HG03196 (cell line): ENCODE data around the gene TMIGD2.
A peak's percentile ranks its signal among the peaks of the same experiment; 100 is the strongest.
"Not testable (repeated sequence)": the region's sequence is repeated elsewhere in the genome, so short reads cannot be mapped to it uniquely, and the experiment has no call there.

Source experiments
- ATAC-seq: cut with Tn5 transposase; IDR thresholded peaks from one replicate; pipeline ENCODE4 v1.9.1; 2021; ENCODE audit not compliant: unreplicated experiment

TMIGD2 gene

GRCh38 chr19:4302243-4302640 is at the start of gene TMIGD2:
Gene TMIGD2 (minus strand): TSS chr19:4302389. CDS start chr19:4302385, 4 bp downstream.
- ATAC-seq: no peak

GRCh38 chr19:4350726-4351125 is 48.5 kb upstream of the TMIGD2 start:
- no peak for ATAC-seq

- ATAC-seq: no peak
These were observed 47.9 kb upstream of the TMIGD2 start for GRCh38 chr19:4350111-4350510.

GRCh38 chr19:4349225-4349624 is 47.0 kb upstream of the TMIGD2 start:
- not testable (repeated sequence) for ATAC-seq

DNA sequence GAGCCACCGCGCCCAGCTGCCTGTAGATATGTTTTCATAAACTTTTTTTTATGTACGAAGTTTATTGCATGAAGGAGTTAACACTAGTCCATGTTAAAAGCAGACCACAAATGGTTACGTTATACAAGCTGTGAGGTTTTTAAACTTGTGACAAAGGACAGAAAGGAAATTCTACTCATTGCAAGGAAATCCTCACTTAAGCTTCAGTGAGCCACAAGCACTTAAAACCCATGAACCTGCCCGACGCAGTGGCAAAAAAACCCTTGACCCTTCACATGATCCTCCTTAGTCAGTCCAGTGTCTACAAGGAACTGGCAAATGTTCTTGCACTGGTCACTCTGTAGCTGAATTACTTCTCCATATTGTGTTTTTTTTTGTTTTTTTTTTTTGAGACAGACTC is 45.3 kb upstream of the TMIGD2 start:
- no peak for ATAC-seq

DNA sequence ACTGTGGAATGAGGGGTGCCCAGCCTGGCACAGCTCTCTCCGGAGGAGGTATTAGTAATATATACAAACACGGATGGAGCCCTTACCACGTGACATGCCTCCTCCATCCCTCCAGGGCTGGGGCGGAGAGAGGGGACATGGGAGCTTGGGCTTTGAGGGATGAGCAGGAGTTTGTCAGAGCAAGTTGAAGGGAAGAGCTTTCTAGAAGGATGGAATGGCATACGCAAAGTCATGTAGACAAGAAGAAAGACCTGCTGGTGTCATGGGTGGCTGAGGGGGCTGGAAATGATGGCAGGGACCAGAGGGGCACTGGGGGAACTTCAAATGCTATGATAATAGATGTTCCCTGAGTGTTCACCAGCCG is 43.8 kb upstream of the TMIGD2 start:
- no peak for ATAC-seq

DNA sequence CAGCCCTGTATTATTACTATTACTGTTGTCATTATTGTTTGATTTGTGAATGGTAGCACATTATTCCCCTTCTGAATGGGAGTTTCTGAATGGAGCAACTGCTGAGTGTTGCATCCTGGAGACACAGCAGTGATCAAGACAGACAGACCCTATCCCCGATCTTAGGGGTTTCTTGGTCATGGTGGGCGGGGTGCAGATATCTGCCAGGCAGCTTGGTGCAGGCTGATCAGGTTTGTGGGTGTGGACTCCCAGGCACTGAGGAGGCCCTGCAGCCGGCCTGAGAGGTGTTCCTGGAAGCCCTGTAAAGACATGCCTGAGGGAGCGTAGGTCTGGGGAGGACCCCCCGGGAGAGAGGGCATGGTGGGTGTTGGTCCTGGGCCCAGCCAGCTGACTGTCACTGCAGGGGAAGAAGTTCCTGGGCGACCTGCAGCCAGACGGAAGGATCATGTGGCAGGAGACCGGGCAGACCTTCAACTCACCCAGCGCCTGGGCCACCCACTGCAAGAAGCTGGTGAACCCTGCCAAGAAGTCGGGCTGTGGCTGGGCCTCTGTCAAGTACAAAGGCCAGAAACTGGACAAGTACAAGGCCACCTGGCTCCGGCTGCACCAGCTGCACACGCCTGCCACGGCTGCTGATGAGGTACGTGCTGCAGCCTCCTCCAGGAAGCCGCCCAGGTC is 43.3 kb upstream of the TMIGD2 start:
- ATAC-seq: no peak

- ATAC-seq: peak; percentile 47
These were observed 41.5 kb upstream of the TMIGD2 start, which contains the start of gene MPND for GRCh38 chr19:4343370-4344307. Gene MPND (plus strand): TSS chr19:4343562. CDS start chr19:4343594, 32 bp downstream.

DNA sequence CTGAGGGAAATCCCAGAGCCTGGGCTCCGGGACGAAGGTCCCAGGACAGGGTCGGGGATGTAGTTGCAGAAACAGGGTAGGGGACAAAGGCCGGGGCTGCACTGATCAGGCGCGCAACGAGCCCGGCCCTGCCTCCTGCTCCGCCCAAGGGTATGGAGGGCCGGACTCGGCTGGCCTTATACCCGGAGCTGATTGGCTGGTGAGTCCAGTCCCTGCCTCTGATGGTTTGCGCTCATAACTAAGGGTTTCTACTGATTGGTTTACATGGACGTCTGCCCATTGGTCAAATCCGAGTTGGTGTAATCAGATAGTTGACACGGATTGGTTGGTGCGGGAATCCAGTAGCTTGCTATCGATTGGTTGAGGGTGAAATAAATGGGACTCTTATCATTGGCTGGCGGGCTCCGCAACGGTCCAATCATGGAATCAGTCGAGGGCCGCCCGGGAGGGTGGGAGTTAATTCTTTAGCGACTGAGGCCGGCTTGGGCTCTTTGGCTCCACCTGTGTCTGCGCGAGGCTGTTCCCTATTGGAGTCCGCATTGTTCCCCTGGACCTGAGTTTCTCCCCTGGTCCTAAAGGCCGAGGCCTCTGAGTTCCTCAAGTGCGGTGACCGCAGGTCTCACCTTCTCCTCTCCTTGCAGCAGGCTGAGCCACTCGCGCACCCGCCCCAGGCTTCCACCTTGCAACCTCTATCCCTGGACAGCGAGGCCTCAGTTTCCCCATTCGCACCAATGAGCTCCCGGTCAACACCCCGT is 40.6 kb upstream of the TMIGD2 start:
- peak; percentile 79 for ATAC-seq

DNA sequence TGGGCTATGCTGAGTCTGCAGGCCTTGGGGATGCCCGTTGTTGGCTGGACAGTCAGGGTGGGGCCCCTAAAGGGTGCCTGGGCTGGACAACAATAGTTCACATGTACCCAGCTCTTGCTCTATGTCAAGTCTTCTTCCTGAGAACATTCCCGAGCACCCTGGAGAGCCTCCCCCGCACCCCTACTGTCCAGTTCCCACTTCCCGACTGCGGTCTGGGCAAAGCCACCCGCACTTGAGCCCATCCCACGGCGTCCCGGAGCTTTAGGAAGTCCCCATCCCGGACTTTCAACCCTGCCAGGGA is 40.1 kb upstream of the TMIGD2 start:
- ATAC-seq: no peak

DNA sequence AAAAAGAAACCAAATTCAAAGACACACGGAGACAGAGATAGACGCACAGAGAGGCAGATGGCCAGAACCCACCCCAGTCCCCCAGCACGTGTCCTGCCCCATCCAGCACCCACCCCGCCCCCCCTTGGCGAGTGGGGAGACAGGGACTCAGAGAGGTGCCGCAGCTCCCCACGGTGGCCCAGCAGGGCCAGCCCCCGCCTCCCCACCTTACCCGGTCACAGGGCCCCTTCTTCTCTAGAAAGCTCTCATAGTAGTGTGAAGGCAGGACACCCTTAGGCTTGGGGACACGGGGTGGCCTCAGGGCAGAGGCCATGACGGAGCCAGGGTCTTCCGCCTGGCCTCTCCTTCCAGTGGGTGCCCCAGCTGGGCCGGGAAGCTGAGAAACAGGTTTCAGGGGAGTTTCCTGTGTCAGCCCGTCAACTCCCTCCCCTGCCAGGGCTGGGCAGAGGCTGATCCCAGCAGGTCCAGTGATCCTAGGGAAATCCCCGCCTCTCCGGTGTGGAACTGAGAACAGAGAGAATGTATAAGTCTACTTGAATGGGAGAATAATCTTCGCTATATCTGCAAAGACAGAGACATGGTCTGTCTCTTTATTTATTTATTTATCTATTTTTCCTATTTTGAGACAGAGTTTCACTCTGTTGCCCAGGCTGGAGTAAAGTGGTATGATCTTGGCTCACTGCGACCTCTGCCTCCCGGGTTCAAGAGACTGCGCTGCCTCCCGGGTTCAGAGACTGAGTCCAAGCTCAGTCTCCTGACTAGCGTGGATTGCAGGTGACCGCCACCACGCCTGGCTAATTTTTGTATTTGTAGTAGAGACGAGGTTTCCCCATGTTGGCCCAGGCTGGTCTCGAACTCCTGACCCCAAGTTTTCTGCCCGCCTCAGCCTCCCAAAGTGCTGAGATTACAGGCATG is 36.5 kb upstream of the TMIGD2 start, which contains the start of gene STAP2:
Gene STAP2 (minus strand): TSS at position 387 of the 915 bp plus-strand sequence. CDS start 74 bp downstream, at position 313.
- ATAC-seq: no peak

DNA sequence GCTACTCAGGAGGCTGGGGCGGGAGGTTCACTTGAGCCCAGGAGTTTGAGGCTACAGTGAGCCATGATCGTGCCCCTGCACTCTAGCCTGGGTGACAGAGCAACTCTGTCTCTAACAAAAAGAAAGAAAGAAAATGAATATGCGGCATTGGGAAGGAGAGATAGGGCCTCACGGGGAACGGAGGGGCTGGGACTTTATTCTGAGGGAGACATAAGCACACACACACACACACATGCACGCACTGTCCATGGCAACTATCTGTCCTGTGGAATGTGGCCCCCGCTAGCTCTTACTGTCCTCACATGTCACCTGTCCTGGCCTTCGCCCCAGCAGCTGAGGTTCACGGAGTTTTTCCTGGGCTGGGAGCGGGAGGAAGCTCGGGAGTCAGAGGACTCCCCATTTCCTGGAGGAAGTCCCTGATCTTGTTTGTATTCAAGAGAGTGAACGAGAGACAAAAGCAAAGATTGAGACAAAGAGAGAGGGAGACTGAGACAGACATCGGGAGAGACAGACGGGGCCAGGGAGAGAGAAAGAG is 35.8 kb upstream of the TMIGD2 start:
- ATAC-seq: no peak

- ATAC-seq: no peak
These were observed 32.9 kb upstream of the TMIGD2 start for GRCh38 chr19:4334929-4335570.

GRCh38 chr19:4329858-4330257 is 27.7 kb upstream of the TMIGD2 start:
- ATAC-seq: no peak

GRCh38 chr19:4328991-4329681 is 26.9 kb upstream of the TMIGD2 start:
- ATAC-seq: not testable (repeated sequence)

- peak; percentile 74 for ATAC-seq
These were observed 26.2 kb upstream of the TMIGD2 start for GRCh38 chr19:4328243-4328990.

GRCh38 chr19:4327877-4328242 is 25.7 kb upstream of the TMIGD2 start:
- ATAC-seq: no peak

- no peak for ATAC-seq
These were observed 25.2 kb upstream of the TMIGD2 start for GRCh38 chr19:4327252-4327876.
